Measurements from ENCODE around the gene EEF2K.
A peak's percentile ranks its signal among the peaks of the same experiment; 100 is the strongest.

EEF2K gene

GRCh38 chr16:22219389-22220068 is 13.5 kb downstream of the EEF2K start:
- TF ChIP-seq, protein P1, sequence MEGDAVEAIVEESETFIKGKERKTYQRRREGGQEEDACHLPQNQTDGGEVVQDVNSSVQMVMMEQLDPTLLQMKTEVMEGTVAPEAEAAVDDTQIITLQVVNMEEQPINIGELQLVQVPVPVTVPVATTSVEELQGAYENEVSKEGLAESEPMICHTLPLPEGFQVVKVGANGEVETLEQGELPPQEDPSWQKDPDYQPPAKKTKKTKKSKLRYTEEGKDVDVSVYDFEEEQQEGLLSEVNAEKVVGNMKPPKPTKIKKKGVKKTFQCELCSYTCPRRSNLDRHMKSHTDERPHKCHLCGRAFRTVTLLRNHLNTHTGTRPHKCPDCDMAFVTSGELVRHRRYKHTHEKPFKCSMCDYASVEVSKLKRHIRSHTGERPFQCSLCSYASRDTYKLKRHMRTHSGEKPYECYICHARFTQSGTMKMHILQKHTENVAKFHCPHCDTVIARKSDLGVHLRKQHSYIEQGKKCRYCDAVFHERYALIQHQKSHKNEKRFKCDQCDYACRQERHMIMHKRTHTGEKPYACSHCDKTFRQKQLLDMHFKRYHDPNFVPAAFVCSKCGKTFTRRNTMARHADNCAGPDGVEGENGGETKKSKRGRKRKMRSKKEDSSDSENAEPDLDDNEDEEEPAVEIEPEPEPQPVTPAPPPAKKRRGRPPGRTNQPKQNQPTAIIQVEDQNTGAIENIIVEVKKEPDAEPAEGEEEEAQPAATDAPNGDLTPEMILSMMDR (IDR thresholded peaks at IDR 0.05), result no peak
- H3K27ac ChIP-seq, result peak overlapping the region; percentile 82 to 88
- DNase-seq (ENCODE audit: low spot score), result no peak

DNA sequence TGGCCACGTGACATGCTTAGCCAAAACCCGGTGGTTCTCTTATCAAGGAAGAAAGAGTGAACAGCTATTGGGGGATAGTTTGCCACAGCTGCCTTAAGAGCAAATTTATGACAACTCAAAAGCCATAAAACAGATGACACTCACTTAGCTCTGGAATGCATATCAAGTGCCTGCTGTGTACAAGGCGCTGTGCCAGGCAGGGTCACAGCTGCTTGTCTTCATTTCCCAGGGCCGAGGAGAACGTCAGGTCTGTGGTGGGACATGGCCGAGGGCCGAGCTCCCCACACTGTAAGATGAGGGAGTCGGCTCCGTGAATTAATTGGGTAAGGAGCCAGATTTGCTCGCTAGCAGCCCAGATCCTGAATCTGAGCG is 14.0 kb downstream of the EEF2K start:
- H3K4me3 ChIP-seq, result no peak overlapping the region
- TF ChIP-seq, protein P1 (IDR thresholded peaks at IDR 0.05), result no peak
- peak overlapping the region; percentile 82 for H3K27ac ChIP-seq
- DNase-seq (ENCODE audit: low spot score), result no peak

More at GRCh38 chr16:22219389-22220068, 13.5 kb downstream of the EEF2K start:
- no peak overlapping the region for H3K4me3 ChIP-seq

GRCh38 chr16:22220714-22221113 is 14.6 kb downstream of the EEF2K start:
- Histone ChIP-seq H3K27ac (peak overlapping the region; percentile 82), H3K4me3 (no peak overlapping the region)
- TF ChIP-seq, protein P1 (IDR thresholded peaks at IDR 0.05), result no peak
- peak; percentile 87 for DNase-seq (ENCODE audit: low spot score)

- Histone ChIP-seq H3K27ac (no peak overlapping the region), H3K4me3 (no peak overlapping the region)
- no peak for DNase-seq (ENCODE audit: low spot score)
- TF ChIP-seq, protein P1 (IDR thresholded peaks at IDR 0.05), result no peak
Observed at GRCh38 chr16:22222006-22222405, 15.9 kb downstream of the EEF2K start.

DNA sequence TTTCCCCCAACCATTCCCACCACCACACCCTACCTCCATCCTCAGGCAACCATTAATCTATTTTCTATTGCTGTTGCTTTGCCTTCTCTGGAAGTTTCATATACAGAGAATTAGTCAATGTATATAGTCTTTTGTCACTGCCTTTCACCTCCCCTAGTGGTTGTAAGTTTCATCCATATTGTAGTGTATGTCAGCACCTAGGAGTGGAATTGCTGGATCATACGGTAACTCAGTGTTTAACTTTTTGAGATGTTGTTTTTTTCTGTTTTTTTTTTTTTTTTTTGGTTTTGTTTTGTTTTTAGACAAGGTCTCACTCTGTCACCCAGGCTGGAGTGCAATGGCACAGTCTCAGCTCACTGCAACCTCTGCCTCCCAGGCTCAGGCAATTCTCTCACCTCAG is 16.9 kb downstream of the EEF2K start:
- Histone ChIP-seq H3K4me3 (no peak overlapping the region), H3K27ac (no peak overlapping the region)
- no peak for DNase-seq (ENCODE audit: low spot score)
- TF ChIP-seq, protein P1 (IDR thresholded peaks at IDR 0.05), result no peak

- TF ChIP-seq, protein P1 (IDR thresholded peaks at IDR 0.05), result no peak
- DNase-seq (ENCODE audit: low spot score), result no peak
- H3K4me3 ChIP-seq, result no peak overlapping the region
- peak overlapping the region in 1 of 2 donors; percentile 75 for H3K27ac ChIP-seq
Observed at GRCh38 chr16:22225060-22225459, 19.0 kb downstream of the EEF2K start.

DNA sequence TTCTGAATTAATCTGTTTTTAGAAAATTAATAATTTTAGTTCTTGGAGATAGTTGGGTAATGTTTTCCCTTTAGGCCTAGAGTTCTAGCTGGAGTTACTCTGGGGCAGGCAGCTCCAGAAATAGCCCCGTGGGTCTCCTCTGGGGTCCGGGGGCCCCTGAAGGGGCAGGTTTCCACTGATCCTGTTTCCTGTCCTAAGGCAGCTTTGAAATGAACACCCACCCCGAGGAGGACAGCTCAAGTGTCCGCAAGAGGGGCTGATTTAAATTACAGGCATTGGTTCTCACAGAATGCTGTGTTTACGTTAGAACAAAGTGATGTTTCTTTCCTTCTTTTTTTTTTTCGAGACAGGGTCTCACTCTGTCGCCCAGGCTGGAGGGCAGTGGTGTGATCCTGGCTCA is 23.8 kb downstream of the EEF2K start:
- no peak for DNase-seq (ENCODE audit: low spot score)
- TF ChIP-seq, protein P1 (IDR thresholded peaks at IDR 0.05), result no peak
- no peak overlapping the region for H3K27ac ChIP-seq
- no peak overlapping the region for H3K4me3 ChIP-seq
